IPS-15b (cell line): ENCODE measurements around the gene PAPPA.

Experiments
- H3K27me3 ChIP-seq: one replicate; pipeline ENCODE4 v1.6.1; 2013; ENCODE audit warnings: low read length; ENCODE audit not compliant: control insufficient read depth, insufficient read depth
- H3K36me3 ChIP-seq: one replicate; pipeline ENCODE4 v1.6.1; 2013; ENCODE audit warnings: low read length; ENCODE audit not compliant: control insufficient read depth, insufficient read depth
- H3K4me1 ChIP-seq: one replicate; pipeline ENCODE4 v1.6.1; 2013; ENCODE audit warnings: mild to moderate bottlenecking, low read length; ENCODE audit not compliant: control insufficient read depth, insufficient read depth
- H3K4me3 ChIP-seq: one replicate; pipeline ENCODE4 v1.5.1; 2013; ENCODE audit warnings: low read depth, low read length
- H3K9ac ChIP-seq: one replicate; pipeline ENCODE4 v1.6.1; 2013; ENCODE audit warnings: low read depth, mild to moderate bottlenecking, low read length
- H3K9me3 ChIP-seq: one replicate; pipeline ENCODE4 v1.6.1; 2013; ENCODE audit warnings: mild to moderate bottlenecking, low read length; ENCODE audit not compliant: control insufficient read depth, insufficient read depth

The PAPPA gene

DNA sequence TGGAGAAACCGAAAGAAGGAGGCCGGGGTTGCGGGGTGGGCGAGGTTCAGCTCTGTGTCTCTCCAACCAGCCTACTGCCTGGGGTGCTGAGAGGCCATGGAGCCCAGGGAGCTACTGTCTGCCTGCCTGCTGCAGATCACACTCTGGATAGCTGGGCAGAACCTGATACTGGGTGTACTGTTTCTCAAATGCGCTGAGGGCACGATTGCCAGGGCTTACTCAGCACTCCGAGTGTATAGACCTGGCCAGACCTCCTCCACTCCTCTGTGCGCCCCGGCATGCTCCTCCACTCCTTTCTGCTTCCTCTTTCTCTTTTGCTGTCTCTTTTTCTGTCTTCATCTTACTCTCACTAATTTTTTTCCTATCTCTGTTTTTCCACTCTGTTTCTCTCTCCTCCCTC is 215.1 kb downstream of the PAPPA start:
- Histone ChIP-seq H3K9ac (no peak overlapping the region), H3K4me3 (no peak overlapping the region), H3K27me3 (no peaks in the 10 kb centered on the region), H3K9me3 (no peaks in the 10 kb centered on the region), H3K36me3 (no peaks in the 10 kb centered on the region), H3K4me1 (peaks cover 2% of the 10 kb centered on the region)

DNA sequence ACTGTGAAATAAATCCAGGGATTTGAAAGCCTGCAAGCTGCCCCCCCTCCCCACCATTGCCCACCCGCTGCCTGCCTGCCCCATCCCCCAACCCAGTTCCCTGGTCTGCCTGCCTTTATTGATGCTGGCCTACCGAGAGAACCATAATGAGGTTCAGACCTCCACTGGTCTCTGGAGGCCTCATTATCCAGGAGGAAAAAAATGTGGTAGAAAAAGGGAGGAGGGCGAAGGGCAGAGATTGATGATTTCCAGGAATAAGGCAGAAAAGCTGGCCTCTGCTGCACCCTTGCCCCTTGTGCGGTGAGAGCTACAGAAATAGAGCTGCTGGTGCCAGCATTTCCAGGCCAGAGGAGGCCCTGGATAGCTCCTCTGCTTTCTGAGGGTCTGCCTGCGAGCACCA is 216.1 kb downstream of the PAPPA start:
- Histone ChIP-seq H3K9ac (no peak overlapping the region), H3K9me3 (no peaks in the 10 kb centered on the region), H3K4me1 (peaks cover 2% of the 10 kb centered on the region), H3K27me3 (no peaks in the 10 kb centered on the region), H3K36me3 (no peaks in the 10 kb centered on the region), H3K4me3 (no peak overlapping the region)

GRCh38 chr9:116370556-116370955 is 217.0 kb downstream of the PAPPA start:
- no peaks in the 10 kb centered on the region for H3K27me3 ChIP-seq

DNA sequence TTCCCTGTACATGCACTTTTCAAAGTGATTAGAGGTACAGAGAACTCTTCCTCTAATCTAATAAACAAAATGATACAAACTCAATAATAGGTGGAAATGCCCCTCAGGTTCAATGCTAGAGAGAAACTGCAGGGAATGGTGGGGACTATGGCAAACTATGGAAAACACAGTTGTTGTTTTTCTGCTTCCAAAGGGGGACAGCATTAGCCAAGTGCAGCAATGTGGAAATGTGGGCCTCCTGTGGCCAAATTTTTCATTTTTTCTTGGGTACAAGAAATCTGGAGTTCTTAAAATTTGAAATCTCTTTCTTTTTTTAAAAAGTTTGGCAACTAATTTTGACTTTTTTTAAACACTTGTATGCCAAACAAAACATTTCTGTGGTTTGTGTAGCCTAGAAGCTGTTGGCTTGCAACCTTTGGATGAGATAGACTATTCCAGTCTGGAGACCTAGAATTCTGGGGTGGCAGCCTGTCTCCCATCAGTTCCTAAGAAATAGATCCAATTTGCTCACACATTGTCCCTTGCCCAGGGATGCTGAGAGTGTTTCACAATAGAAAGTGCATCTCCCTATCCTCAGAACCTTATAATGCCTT is 218.6 kb downstream of the PAPPA start:
- H3K9ac ChIP-seq: no peak overlapping the region
- H3K27me3 ChIP-seq: no peaks in the 10 kb centered on the region
- no peak overlapping the region for H3K4me3 ChIP-seq
- H3K36me3 ChIP-seq: no peaks in the 10 kb centered on the region
- no peaks in the 10 kb centered on the region for H3K9me3 ChIP-seq
- no peaks in the 10 kb centered on the region for H3K4me1 ChIP-seq

More at GRCh38 chr9:116370556-116370955, 217.0 kb downstream of the PAPPA start:
- peaks cover under 1% of the 10 kb centered on the region for H3K4me1 ChIP-seq
- no peak overlapping the region for H3K4me3 ChIP-seq
- no peaks in the 10 kb centered on the region for H3K9me3 ChIP-seq
- H3K36me3 ChIP-seq: no peaks in the 10 kb centered on the region
- H3K9ac ChIP-seq: no peak overlapping the region

- Histone ChIP-seq H3K4me3 (no peak overlapping the region), H3K27me3 (no peaks in the 10 kb centered on the region), H3K9ac (no peak overlapping the region), H3K36me3 (no peaks in the 10 kb centered on the region), H3K9me3 (no peaks in the 10 kb centered on the region), H3K4me1 (no peaks in the 10 kb centered on the region)
Observed at GRCh38 chr9:116372786-116373185, 219.2 kb downstream of the PAPPA start.

GRCh38 chr9:116377179-116377798 is 223.7 kb downstream of the PAPPA start:
- no peaks in the 10 kb centered on the region for H3K4me1 ChIP-seq
- no peak overlapping the region for H3K4me3 ChIP-seq
- H3K9me3 ChIP-seq: no peaks in the 10 kb centered on the region
- no peak overlapping the region for H3K9ac ChIP-seq
- no peaks in the 10 kb centered on the region for H3K36me3 ChIP-seq
- H3K27me3 ChIP-seq: no peaks in the 10 kb centered on the region

DNA sequence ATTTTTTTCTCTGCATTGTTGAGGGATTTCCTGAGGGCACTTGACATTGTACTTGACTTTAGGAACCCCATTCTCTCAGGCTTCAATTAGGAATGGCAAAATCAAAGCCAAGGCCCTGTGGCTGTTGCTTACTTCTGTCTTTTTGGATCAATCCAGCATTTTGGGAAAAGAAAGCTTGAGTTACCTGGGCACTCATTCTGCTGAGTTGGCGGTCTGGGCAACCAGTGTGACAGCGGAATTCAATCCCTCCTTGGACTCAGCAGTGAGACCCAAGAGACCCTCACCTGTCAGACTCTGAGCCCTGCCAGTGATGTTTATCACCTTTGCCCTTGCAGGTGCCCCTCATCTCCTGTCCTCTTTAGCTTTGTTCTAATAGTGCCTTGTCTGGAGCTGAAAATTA is 225.3 kb downstream of the PAPPA start:
- H3K9me3 ChIP-seq: no peaks in the 10 kb centered on the region
- no peak overlapping the region for H3K4me3 ChIP-seq
- H3K9ac ChIP-seq: no peak overlapping the region
- H3K36me3 ChIP-seq: no peaks in the 10 kb centered on the region
- no peaks in the 10 kb centered on the region for H3K27me3 ChIP-seq
- no peaks in the 10 kb centered on the region for H3K4me1 ChIP-seq

- Histone ChIP-seq H3K9me3 (no peaks in the 10 kb centered on the region), H3K36me3 (no peaks in the 10 kb centered on the region), H3K27me3 (no peaks in the 10 kb centered on the region), H3K9ac (no peak overlapping the region), H3K4me3 (no peak overlapping the region), H3K4me1 (no peaks in the 10 kb centered on the region)
Observed at GRCh38 chr9:116379821-116380220, 226.2 kb downstream of the PAPPA start.

GRCh38 chr9:116380496-116380995 is 227.0 kb downstream of the PAPPA start:
- H3K4me3 ChIP-seq: no peak overlapping the region
- no peak overlapping the region for H3K9ac ChIP-seq
- no peaks in the 10 kb centered on the region for H3K36me3 ChIP-seq
- H3K4me1 ChIP-seq: no peaks in the 10 kb centered on the region
- H3K27me3 ChIP-seq: no peaks in the 10 kb centered on the region
- no peaks in the 10 kb centered on the region for H3K9me3 ChIP-seq

- H3K9me3 ChIP-seq: no peaks in the 10 kb centered on the region
- H3K9ac ChIP-seq: no peak overlapping the region
- H3K27me3 ChIP-seq: no peaks in the 10 kb centered on the region
- H3K36me3 ChIP-seq: no peaks in the 10 kb centered on the region
- H3K4me3 ChIP-seq: no peak overlapping the region
- H3K4me1 ChIP-seq: no peaks in the 10 kb centered on the region
Observed at GRCh38 chr9:116381350-116381749, 227.8 kb downstream of the PAPPA start.

GRCh38 chr9:116382053-116382452 is 228.5 kb downstream of the PAPPA start:
- no peaks in the 10 kb centered on the region for H3K27me3 ChIP-seq
- H3K9me3 ChIP-seq: no peaks in the 10 kb centered on the region
- H3K4me3 ChIP-seq: no peak overlapping the region
- H3K36me3 ChIP-seq: no peaks in the 10 kb centered on the region
- H3K4me1 ChIP-seq: no peaks in the 10 kb centered on the region
- H3K9ac ChIP-seq: no peak overlapping the region

GRCh38 chr9:116383133-116383532 is 229.5 kb downstream of the PAPPA start:
- Histone ChIP-seq H3K9me3 (no peaks in the 10 kb centered on the region), H3K27me3 (no peaks in the 10 kb centered on the region), H3K9ac (no peak overlapping the region), H3K36me3 (no peaks in the 10 kb centered on the region), H3K4me3 (no peak overlapping the region), H3K4me1 (no peaks in the 10 kb centered on the region)
